Stimulated activated CD8-positive, alpha-beta memory T cell treated with anti-CD3 and anti-CD28 coated beads, Interleukin-15, amount 100 ng/mL, for 4 hours (primary cell): ENCODE results near the gene FAM83F.
"Not testable (repeated sequence)": the region's sequence is repeated elsewhere in the genome, so short reads cannot be mapped to it uniquely, and the experiment has no call there.

ENCODE experiments used
- DNase-seq, 2 donors: peaks; one replicate each; pipeline ENCODE4 v3.0.0-alpha.2; 2020; ENCODE audit warnings: low read depth in 2 of 2

The FAM83F gene

GRCh38 chr22:39994566-39995392, at the start of gene FAM83F:
TSS of gene FAM83F (plus strand) at chr22:39994954. CDS start at chr22:39995043, 89 bp downstream.
- peak in 1 of 2 donors; percentile 11 for DNase-seq

DNA sequence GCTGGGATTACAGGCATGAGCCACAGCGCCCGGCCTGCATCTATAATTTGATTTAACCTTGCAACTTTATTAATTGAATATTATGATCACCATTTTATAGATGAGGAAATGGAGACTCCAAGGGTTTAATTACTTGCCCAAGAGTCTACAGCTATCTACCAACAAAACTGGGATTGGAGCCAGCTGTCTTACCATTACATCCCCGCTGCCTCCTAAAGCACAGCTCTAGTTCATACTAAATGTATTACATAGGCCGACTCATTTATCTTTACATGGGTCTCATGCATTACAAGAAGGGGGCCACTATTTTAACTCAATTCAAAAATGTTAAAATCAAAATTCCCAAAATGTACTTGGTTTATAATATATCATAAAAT, 48.6 kb upstream of the FAM83F start:
- no peak for DNase-seq

DNA sequence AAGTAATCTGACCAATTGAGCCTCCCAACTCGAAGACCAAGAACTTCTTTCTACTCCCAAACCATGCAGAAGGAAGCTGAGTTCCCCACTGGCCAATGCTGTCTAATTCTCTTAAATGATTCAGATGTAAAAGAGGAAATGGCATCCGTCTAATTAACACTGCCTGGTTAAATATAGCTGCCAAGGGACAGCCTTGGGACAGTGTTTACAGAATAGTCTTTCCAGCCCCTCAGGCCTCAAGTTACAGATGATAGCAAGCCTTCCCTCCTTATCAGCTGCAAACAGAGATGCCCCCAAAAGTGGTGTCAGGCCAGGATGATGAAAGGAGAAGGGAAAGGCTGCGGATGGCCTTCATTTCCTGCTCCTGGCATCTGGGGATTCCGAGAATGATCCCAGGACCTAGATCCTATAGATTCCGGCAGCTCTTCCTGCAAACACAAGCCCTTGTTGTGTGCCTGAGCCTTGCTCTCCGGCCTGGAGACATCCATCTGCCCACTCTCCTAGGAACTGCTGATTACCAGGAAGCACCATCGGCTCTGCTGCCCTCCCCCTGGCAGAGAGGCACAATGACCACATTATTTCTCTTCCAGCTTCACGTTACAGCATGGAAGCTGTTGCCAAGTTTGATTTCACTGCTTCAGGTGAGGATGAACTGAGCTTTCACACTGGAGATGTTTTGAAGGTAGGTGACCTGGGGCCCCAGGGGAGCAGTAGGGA, 48.1 kb upstream of the FAM83F start:
- no peak for DNase-seq

- no peak for DNase-seq
These were observed 47.2 kb upstream of the FAM83F start for GRCh38 chr22:39947220-39948216.

DNA sequence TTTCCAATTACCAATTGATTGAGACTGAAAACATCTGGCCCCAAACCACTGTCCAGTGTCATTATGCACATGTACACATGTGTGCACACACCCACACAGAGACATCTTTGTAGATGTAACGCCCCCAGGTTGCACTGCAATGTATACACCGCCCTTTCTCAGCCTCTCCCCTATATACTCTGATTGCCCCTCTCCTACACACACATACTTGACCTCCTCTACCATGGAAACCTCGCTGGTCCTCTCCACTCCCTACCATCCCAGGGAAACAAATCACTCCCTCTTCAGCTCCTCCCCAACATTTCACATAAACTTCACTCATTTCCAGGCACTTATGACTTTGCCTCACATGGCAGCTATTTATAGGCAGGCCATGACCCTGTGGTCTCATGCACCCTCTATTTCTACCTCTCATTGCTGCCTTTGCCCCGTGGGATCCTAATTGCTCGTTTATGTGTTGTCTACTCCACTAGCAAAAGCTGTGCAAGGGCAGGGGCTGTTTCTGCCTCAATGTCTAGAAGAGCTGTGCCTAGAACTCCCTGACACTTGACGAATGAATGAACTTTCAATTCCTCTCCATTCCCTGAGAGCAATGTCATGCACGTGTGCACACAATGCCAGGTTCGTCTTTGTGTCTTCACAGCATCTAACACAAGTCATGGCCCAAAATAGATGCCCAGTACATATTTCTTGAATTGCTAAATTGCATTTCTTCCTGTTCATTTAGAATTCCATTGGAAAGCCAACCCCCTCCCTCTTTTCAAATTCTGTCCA, 44.6 kb upstream of the FAM83F start:
- DNase-seq: no peak

- not testable (repeated sequence) for DNase-seq
These were observed 43.0 kb upstream of the FAM83F start for GRCh38 chr22:39951603-39952293.

- DNase-seq: no peak
These were observed 42.4 kb upstream of the FAM83F start for GRCh38 chr22:39952347-39952746.

- DNase-seq: no peak
These were observed 41.7 kb upstream of the FAM83F start for GRCh38 chr22:39953101-39953500.

DNA sequence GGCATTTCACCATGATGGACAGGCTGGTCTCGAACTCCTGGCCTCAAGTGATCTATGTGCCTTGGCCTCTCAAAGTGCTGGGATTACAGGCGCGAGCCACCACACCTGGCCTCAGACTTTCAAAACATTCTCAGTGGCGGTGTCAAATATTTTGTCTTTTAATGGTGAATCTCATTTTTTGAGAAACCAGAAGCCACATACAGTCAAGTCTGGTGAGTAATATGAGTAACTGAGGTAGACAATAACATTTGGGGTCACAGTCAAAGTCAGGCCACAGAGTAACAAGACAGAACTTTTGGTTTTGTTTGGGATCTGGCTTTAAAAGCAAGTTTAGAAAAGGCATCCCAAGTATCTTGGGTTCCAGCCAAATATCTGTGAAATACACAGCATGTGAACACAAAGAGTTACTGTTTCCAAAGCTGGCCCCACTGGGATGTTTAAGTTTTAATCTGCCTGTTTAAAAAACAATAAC, 40.1 kb upstream of the FAM83F start:
- no peak for DNase-seq

DNA sequence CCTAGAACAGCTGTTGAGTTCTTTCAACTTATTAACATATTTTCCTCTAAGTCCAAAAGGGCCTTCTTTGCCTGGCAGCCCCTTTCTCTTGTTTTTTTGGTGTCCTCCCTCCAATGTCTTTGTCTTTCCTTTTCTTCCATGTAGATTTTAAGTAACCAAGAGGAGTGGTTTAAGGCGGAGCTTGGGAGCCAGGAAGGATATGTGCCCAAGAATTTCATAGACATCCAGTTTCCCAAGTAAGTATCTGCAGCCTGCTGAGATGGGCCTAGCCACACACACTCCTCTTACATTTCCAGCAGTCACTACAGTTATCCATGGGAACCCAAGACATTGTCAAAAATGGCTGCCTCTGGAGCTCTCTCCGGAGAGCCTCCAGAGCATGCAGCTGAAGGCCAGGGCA, 39.1 kb upstream of the FAM83F start:
- no peak for DNase-seq

GRCh38 chr22:39956932-39957664, 37.7 kb upstream of the FAM83F start:
- DNase-seq: no peak

- DNase-seq: no peak
These were observed 36.6 kb upstream of the FAM83F start for GRCh38 chr22:39958009-39958711.

DNA sequence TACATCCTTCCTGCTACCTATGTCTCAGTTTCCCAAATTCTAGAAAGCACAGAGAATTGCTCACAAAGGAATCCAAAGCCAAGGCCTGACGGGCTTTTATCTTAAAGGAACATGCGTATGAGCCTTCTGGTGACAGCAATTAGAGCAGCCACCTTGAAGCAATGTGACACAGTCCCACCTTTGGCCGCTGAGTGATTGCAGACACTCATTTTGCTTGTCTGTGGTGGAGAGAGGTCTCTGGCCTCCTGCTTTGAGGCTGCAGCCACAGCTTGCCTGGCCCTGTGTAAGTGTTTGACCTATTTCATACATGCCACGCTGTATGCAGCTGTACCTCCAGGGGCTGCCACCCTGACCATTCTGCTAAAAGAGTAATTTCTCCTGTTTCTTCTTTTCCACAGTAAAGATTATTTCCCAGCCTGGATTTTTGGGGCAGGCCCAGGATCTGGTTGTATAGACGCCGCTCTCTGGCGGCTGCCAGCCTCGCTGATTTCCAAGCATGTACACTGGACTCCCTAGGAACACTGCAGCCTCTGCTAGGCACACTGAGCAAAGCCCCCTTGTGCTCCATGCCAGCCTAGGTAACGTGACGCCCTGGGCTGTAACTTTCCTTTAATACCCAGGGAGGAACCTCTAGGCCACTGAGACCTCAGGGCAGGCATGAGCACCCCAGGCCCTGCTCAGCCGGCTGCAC, 35.7 kb upstream of the FAM83F start:
- DNase-seq: no peak

- no peak for DNase-seq
These were observed 34.9 kb upstream of the FAM83F start, which contains the start of gene TMA7B for GRCh38 chr22:39959640-39960447. TSS of gene TMA7B (plus strand) at chr22:39960397. CDS start at chr22:39964375, 3,978 bp downstream.

- DNase-seq: peak; percentile 46 to 64
These were observed 33.7 kb upstream of the FAM83F start for GRCh38 chr22:39960791-39961746.

DNA sequence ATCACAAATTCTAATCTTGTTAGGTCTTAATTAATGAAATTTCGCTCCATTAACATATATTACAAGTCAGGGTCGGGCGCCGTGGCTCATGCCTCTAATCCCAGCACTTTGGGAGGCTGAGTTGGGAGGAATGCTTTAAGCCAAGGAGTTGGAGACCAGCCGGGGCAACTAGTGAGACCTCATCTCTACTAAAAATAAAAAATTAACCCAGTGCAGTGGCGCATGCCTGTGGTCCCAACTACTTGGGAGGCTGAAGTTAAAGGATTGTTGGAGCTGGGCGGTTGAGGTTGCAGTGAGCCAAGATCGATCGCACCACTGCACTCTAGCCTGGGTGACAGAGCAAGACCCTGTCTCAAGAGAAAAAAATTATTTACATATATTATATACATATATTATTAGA, 32.7 kb upstream of the FAM83F start:
- DNase-seq: no peak
